Mucosa of rectum (tissue), 2 donors: ENCODE measurements around the gene TP53I13.

ENCODE experiments used
- H3K27ac ChIP-seq, 2 donors: one replicate each; pipeline ENCODE4 v1.7.0; 2013; ENCODE audit warnings: inconsistent platforms in 2 of 2, low read depth in 2 of 2, low read length in 2 of 2
- H3K27me3 ChIP-seq, 2 donors: one replicate each; pipeline ENCODE4 v1.7.0; 2013; ENCODE audit warnings: low read length in 2 of 2; ENCODE audit not compliant: control insufficient read depth in 2 of 2, insufficient read depth in 2 of 2
- H3K36me3 ChIP-seq, 2 donors: one replicate each; pipeline ENCODE4 v1.7.0; 2013; ENCODE audit warnings: low read length in 2 of 2; ENCODE audit not compliant: control insufficient read depth in 2 of 2, insufficient read depth in 2 of 2
- H3K4me1 ChIP-seq, 2 donors: one replicate each; pipeline ENCODE4 v1.7.0; 2013; ENCODE audit warnings: low read length in 2 of 2, mild to moderate bottlenecking in 1 of 2; ENCODE audit not compliant: control insufficient read depth in 2 of 2, insufficient read depth in 2 of 2
- H3K4me3 ChIP-seq, 2 donors: one replicate each; pipeline ENCODE4 v1.7.0; 2013; ENCODE audit warnings: low read length in 2 of 2
- H3K9ac ChIP-seq, 2 donors: one replicate each; pipeline ENCODE4 v1.7.0; 2013; ENCODE audit warnings: low read length in 2 of 2, low read depth in 1 of 2, mild to moderate bottlenecking in 1 of 2
- H3K9me3 ChIP-seq, 2 donors: one replicate each; pipeline ENCODE4 v1.7.0; 2013; ENCODE audit warnings: low read length in 2 of 2; ENCODE audit not compliant: control insufficient read depth in 2 of 2
- donor health status: healthy.
- donor health status: Normal muscosa, but diverticular disease.

The TP53I13 gene

GRCh38 chr17:29568331-29569244, at the start of gene TP53I13:
Gene TP53I13 (plus strand): TSS chr17:29568701. CDS start chr17:29568759, 58 bp downstream.
- H3K9ac ChIP-seq, result peak within 1 kb of the TSS; percentile 76 to 92
- H3K4me1 ChIP-seq, result peaks cover 29 to 34% of the 10 kb centered on the region in 2 donors
- peak within 1 kb of the TSS; percentile 87 to 97 for H3K27ac ChIP-seq
- peaks cover 3 to 5% of the 10 kb centered on the region in 2 donors for H3K36me3 ChIP-seq
- no peaks in the 10 kb centered on the region for H3K9me3 ChIP-seq
- no peaks in the 10 kb centered on the region for H3K27me3 ChIP-seq
- H3K4me3 ChIP-seq, result peak within 1 kb of the TSS; percentile 82 to 90

- H3K9ac ChIP-seq, result no peak overlapping the region
- H3K9me3 ChIP-seq, result no peaks in the 10 kb centered on the region
- no peaks in the 10 kb centered on the region for H3K27me3 ChIP-seq
- no peaks in the 10 kb centered on the region for H3K4me1 ChIP-seq
- peaks cover 26 to 32% of the 10 kb centered on the region in 2 donors for H3K36me3 ChIP-seq
- no peak overlapping the region for H3K27ac ChIP-seq
- H3K4me3 ChIP-seq, result no peak overlapping the region
These were observed 43.8 kb upstream of the TP53I13 start for GRCh38 chr17:29524692-29525091.

GRCh38 chr17:29526322-29526721, 42.2 kb upstream of the TP53I13 start:
- Histone ChIP-seq H3K9me3 (no peaks in the 10 kb centered on the region), H3K4me1 (no peaks in the 10 kb centered on the region), H3K9ac (no peak overlapping the region), H3K27ac (no peak overlapping the region), H3K27me3 (no peaks in the 10 kb centered on the region), H3K4me3 (no peak overlapping the region), H3K36me3 (peaks cover 24 to 33% of the 10 kb centered on the region in 2 donors)

- Histone ChIP-seq H3K4me3 (no peak overlapping the region), H3K9ac (no peak overlapping the region), H3K27me3 (no peaks in the 10 kb centered on the region), H3K9me3 (no peaks in the 10 kb centered on the region), H3K36me3 (peaks cover 18 to 29% of the 10 kb centered on the region in 2 donors), H3K27ac (no peak overlapping the region), H3K4me1 (no peaks in the 10 kb centered on the region)
These were observed 34.5 kb upstream of the TP53I13 start for GRCh38 chr17:29533976-29534375.

- H3K9me3 ChIP-seq, result no peaks in the 10 kb centered on the region
- H3K4me1 ChIP-seq, result no peaks in the 10 kb centered on the region
- no peaks in the 10 kb centered on the region for H3K27me3 ChIP-seq
- H3K9ac ChIP-seq, result no peak overlapping the region
- H3K36me3 ChIP-seq, result peaks cover 20 to 24% of the 10 kb centered on the region in 2 donors
- no peak overlapping the region for H3K4me3 ChIP-seq
- no peak overlapping the region for H3K27ac ChIP-seq
These were observed 24.4 kb upstream of the TP53I13 start for GRCh38 chr17:29544066-29544465.

- Histone ChIP-seq H3K9me3 (no peaks in the 10 kb centered on the region), H3K27me3 (no peaks in the 10 kb centered on the region), H3K27ac (no peak overlapping the region), H3K36me3 (peaks cover 17 to 23% of the 10 kb centered on the region in 2 donors), H3K9ac (no peak overlapping the region), H3K4me1 (no peaks in the 10 kb centered on the region), H3K4me3 (no peak overlapping the region)
These were observed 22.4 kb upstream of the TP53I13 start for GRCh38 chr17:29546085-29546484.

- no peak overlapping the region for H3K27ac ChIP-seq
- H3K36me3 ChIP-seq, result peaks cover 17 to 19% of the 10 kb centered on the region in 2 donors
- H3K4me1 ChIP-seq, result no peaks in the 10 kb centered on the region
- no peaks in the 10 kb centered on the region for H3K9me3 ChIP-seq
- no peak overlapping the region for H3K4me3 ChIP-seq
- H3K27me3 ChIP-seq, result no peaks in the 10 kb centered on the region
- H3K9ac ChIP-seq, result no peak overlapping the region
These were observed 21.7 kb upstream of the TP53I13 start for GRCh38 chr17:29546830-29547229.

- H3K27ac ChIP-seq, result no peak overlapping the region
- H3K36me3 ChIP-seq, result no peaks in the 10 kb centered on the region
- no peaks in the 10 kb centered on the region for H3K9me3 ChIP-seq
- no peak overlapping the region for H3K9ac ChIP-seq
- no peak overlapping the region for H3K4me3 ChIP-seq
- no peaks in the 10 kb centered on the region for H3K27me3 ChIP-seq
- no peaks in the 10 kb centered on the region for H3K4me1 ChIP-seq
These were observed 19.2 kb upstream of the TP53I13 start for GRCh38 chr17:29549177-29549923.

GRCh38 chr17:29555840-29556239, 12.7 kb upstream of the TP53I13 start:
- no peak overlapping the region for H3K4me3 ChIP-seq
- H3K36me3 ChIP-seq, result no peaks in the 10 kb centered on the region
- H3K9me3 ChIP-seq, result no peaks in the 10 kb centered on the region
- peaks cover 2 to 5% of the 10 kb centered on the region in 2 donors for H3K4me1 ChIP-seq
- no peaks in the 10 kb centered on the region for H3K27me3 ChIP-seq
- H3K9ac ChIP-seq, result no peak overlapping the region
- H3K27ac ChIP-seq, result no peak overlapping the region
